ENCODE results near the gene KLF1.
A peak's percentile ranks its signal among the peaks of the same experiment; 100 is the strongest.
"Not testable (repeated sequence)": the region's sequence is repeated elsewhere in the genome, so short reads cannot be mapped to it uniquely, and the experiment has no call there.

The KLF1 gene

GRCh38 chr19:12886969-12887747 is at the start of gene KLF1:
KLF1 (minus strand) TSS chr19:12887201; CDS start chr19:12887140, 61 bp downstream.
- DNase-seq (ENCODE audit: low spot score) = no peak

GRCh38 chr19:12936582-12936981 is 49.6 kb upstream of the KLF1 start:
- no peak for DNase-seq (ENCODE audit: low spot score)

DNA sequence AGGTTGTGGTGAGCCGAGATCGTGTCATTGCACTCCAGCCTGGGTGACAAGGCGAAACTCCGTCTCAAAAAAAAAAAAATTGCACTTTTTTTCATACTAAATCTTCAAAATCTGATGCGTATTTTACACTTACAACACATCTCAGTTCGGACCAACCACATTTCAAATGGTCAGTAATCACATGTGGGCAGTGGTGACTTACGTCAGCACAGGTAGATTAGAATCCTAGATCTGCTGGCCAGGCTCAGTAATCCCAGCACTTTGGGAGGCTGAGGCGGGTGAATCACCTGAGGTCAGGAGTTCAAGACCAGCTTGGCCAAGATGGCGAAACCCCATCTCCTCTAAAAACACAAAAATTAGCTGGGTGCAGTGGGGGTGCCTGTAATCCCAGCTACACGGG is 48.1 kb upstream of the KLF1 start:
- no peak for DNase-seq (ENCODE audit: low spot score)

GRCh38 chr19:12933287-12934072 is 46.5 kb upstream of the KLF1 start, which contains the start of gene FARSA:
FARSA (minus strand) TSS chr19:12933711; CDS start chr19:12933696, 15 bp downstream.
- peak; percentile 89 for DNase-seq (ENCODE audit: low spot score)

DNA sequence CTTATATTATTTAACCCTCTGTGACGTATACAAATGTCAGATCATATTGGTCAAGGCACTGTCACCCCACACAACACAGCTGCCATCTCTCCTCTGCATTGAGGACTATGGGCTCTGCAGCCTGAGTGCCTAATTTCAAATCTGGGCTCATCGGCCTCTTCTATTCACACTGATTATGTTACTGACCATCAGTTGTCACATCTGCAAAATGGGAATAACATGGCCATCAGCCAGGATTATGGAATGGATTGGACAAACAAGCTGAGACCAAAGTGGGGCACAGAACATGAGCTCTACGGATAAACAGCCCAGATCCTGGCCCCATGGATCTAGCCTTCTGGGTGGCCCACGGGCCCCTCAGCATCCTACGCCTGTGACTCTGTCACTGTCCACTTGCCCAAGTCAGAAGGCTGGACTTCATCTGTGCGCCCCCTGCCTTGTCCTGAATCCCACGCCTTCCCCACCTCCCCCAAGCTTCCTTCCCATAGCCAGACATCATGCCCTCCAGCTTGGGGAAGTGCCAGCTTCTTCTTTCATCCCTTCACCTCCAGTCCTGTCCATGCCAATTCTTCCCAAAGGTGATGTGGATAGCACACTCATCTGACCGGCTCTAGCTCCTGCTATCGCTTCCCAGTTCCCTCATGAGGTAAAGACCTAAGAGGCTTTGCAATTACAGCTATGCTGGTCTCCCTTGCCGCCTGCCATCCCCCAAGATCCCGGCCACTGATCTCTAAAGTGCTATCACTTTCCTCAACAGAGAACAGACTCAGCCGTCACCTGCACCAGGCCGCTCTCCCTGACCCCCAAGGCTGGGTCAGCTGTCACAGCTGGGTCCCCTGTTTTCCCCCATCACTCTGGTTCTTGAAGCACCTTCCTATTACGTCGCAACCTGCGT is 45.6 kb upstream of the KLF1 start:
- DNase-seq (ENCODE audit: low spot score) = no peak

GRCh38 chr19:12930002-12930645 is 43.1 kb upstream of the KLF1 start:
- no peak for DNase-seq (ENCODE audit: low spot score)

DNA sequence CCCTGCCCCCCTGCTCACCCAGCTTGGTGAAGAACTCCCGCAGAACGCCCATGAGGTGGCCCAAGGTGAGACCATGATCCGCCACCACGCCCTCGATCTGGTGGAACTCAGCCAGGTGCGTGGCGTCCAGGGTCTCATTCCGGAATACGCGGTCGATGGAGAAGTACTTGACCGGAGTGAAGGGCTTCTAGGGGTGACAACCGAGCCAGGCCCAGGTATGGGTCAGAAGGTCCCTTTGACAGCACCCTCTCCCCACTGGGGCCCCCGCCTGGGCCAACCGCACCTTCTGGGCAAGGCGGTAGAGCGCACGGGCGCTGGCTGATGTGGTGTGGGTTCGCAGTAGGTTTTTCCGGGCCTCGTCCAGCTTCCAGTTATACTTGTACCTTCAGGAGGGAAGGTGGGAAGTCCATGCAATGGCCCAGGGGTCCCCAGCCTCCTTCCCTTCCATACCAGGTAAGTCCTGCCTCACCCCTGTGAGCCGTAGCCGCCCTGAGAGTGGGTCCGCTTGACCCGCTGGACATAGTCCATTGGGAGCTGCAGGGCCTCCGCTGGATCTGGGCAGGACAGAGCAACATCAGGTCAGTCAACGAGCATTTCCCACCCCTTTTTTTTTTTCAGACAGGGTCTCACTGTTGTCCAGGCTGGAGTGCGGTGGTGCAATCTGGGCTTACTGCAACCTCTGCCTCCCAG is 37.8 kb upstream of the KLF1 start:
- no peak for DNase-seq (ENCODE audit: low spot score)

DNA sequence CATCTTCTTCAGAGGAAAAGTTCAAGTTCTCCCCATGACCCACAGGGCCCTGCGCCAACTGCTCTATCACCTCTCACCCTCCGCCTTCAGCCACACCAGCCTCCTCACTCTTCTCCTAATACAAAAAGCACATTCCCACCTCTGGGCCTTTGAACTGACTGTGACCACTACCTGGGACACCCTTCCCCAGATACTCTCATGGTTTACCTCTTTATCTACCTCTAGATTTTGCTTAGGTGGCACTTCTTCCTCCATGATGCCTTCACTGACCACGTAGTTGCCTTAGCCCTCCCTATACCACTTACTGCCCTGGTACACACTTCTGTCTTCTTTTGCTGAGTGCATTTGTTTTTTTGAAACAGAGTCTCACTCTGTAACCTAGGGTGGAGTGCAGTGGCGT is 36.0 kb upstream of the KLF1 start:
- DNase-seq (ENCODE audit: low spot score) = no peak

GRCh38 chr19:12921047-12921446 is 34.0 kb upstream of the KLF1 start:
- no peak for DNase-seq (ENCODE audit: low spot score)

DNA sequence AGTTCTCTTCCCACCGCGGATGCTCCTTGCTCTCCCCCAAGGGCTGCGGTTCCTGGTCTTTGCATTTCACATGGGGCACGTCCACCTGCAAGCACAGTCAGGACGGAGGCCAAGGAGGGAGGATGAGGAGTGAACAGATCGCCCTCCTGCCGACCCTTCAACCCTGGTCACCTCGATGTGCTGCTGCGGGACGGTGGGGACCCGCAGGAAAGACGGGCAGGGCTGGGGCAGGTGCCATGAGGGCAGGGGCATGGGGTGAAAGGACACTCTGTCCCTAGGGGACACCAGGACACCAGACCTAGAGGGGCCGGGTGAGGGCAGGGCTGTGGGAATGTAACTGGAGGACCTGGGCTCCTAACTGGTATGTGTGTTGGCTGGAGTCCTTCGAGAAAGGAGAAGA is 31.3 kb upstream of the KLF1 start:
- DNase-seq (ENCODE audit: low spot score) = no peak

- DNase-seq (ENCODE audit: low spot score) = not testable (repeated sequence)
These were observed 28.9 kb upstream of the KLF1 start for GRCh38 chr19:12915860-12916259.

- no peak for DNase-seq (ENCODE audit: low spot score)
These were observed 27.1 kb upstream of the KLF1 start for GRCh38 chr19:12913851-12914690.

- DNase-seq (ENCODE audit: low spot score) = no peak
These were observed 26.1 kb upstream of the KLF1 start for GRCh38 chr19:12913011-12913561.

DNA sequence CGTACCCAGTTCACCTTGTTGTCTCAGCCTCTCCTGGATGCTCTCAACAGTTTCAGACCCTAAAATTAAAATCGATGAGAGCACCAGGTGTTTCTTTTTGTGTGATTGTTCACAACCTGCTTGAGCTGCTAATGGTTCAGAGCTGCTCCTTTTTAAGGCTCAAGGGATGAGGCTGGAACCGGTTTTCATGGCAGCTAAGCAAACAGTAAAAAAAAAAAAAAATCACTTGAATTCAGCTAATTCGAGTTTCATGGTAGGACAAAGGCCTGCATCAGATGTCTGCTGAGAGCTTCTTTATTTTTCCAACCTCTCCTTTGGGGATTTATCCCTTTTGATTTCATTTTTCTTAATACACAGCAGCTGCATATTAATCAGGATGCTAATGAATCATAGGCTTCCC is 25.6 kb upstream of the KLF1 start:
- DNase-seq (ENCODE audit: low spot score) = no peak

DNA sequence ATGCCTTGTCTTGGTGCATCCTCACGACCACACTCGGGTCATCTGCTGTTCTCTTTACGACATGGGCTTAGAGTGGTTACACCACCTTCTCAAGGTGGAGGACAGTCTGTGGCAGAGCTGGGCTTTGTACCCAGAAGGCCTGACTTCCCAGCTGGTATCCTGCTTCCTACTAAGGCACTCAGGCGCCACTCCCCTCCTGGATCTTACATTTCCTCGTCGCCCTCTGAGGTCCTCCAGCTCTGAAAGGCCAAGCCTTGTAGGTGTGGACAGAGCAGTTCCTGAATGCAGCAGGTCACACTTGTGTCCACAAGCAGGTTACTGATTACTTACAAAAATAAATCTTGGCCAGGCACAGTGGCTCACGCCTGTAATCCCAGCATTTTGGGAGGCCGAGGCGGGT is 20.2 kb upstream of the KLF1 start:
- DNase-seq (ENCODE audit: low spot score) = no peak

DNA sequence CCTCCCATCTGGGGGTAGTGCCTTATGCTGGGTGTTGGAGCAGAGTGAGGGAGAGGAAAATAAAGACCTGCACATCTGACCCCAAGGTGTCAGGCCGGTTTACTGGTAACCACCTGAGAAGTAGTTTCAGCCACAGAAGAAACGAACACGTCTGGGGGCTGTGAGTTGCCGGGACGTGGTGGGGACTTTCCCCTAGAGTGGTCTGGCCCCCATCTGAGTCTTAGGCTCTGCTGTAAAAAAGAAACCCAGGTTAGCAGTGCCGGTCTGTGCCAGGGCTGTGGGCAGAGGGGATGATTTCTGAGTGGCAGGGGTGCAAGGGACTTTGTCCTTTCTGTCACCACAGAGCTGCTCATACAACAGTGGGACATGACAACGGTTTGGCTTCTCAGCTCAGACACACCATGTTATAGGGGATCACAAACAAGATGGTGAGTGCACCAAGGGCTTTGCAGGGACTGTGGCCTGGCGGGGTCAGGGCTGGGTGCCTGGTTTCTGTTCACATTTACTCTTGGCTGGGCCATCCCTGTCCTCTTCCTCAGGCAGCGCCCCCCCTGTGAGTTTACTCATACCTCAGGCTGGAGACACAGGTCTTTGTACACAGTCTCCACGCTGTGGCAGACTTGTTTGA is 13.0 kb upstream of the KLF1 start:
- DNase-seq (ENCODE audit: low spot score) = no peak

- DNase-seq (ENCODE audit: low spot score) = no peak
These were observed 9.5 kb upstream of the KLF1 start for GRCh38 chr19:12896460-12896859.

DNA sequence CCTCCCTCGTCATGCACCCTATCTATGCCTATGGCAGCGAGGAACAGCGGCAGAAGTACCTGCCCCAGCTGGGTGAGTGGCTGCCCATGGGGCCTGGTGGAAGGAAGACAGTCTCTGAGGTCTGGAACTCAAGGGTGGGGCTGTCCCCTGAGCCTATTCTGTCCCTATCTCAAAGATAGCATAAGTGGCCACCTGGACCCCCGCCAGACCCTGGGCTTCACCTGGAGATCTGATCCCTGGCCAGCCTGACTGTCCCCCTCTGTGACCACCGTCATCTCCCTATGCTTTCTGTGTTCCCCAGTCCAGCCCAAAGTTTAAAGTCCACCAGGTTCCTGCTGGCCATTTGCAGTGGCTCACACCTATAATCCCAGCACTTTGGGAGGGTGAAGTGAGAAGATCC is 6.6 kb upstream of the KLF1 start:
- DNase-seq (ENCODE audit: low spot score) = no peak

- DNase-seq (ENCODE audit: low spot score) = no peak
These were observed 4.6 kb upstream of the KLF1 start for GRCh38 chr19:12891553-12892021.

All from SW480 (cell line).